KBM-7 (cell line): ENCODE measurements around the gene SLC9A8.
"Not testable (repeated sequence)": the region's sequence is repeated elsewhere in the genome, so short reads cannot be mapped to it uniquely, and the experiment has no call there.

Experiments used
- DNase-seq: peaks from one replicate; pipeline ENCODE4 v3.0.0-alpha.2; 2015
- in situ Hi-C: fragments of 300-500 bp; cut with MboI; formaldehyde crosslinking; loops from 2 replicates; pipeline ENCODE4 v1.14.3; 2020; ENCODE audit warnings: low sequenced_read_pairs, low pct_unique_long_range_greater_than_20kb, mixed read lengths

Gene SLC9A8

GRCh38 chr20:49812507-49813304 lies at the start of gene SLC9A8:
Gene SLC9A8, plus strand, starts transcription at chr20:49812828. Its CDS starts 95 bp downstream, at chr20:49812923.
- in situ Hi-C loops = no loop called here
- peak; percentile 88 for DNase-seq

- in situ Hi-C loops = no loop called here
- DNase-seq = no peak
Measured at GRCh38 chr20:49762940-49763766, 49.5 kb upstream of the SLC9A8 start.

GRCh38 chr20:49765413-49765736 lies 47.3 kb upstream of the SLC9A8 start:
- DNase-seq = no peak
- in situ Hi-C loops = no loop called here

GRCh38 chr20:49765846-49766541 lies 46.6 kb upstream of the SLC9A8 start:
- in situ Hi-C loops = no loop called here
- DNase-seq = no peak

- in situ Hi-C loops = no loop called here
- no peak for DNase-seq
Measured at GRCh38 chr20:49766979-49767521, 45.6 kb upstream of the SLC9A8 start.

- DNase-seq = peak; percentile 59
- in situ Hi-C loops = no loop called here
Measured at GRCh38 chr20:49768204-49769047, 44.2 kb upstream of the SLC9A8 start.

GRCh38 chr20:49769048-49769581 lies 43.5 kb upstream of the SLC9A8 start:
- DNase-seq = no peak
- in situ Hi-C loops = no loop called here

- in situ Hi-C loops = no loop called here
Measured at GRCh38 chr20:49770634-49771033, 42.0 kb upstream of the SLC9A8 start.

GRCh38 chr20:49774213-49774612 lies 38.4 kb upstream of the SLC9A8 start:
- in situ Hi-C loops, DNase-seq: not testable (repeated sequence)

More at GRCh38 chr20:49770634-49771033, 42.0 kb upstream of the SLC9A8 start:
- no peak for DNase-seq

GRCh38 chr20:49775229-49775693 lies 37.4 kb upstream of the SLC9A8 start:
- DNase-seq = no peak
- in situ Hi-C loops = no loop called here

- no peak for DNase-seq
- in situ Hi-C loops = no loop called here
Measured at GRCh38 chr20:49779972-49780371, 32.7 kb upstream of the SLC9A8 start.

GRCh38 chr20:49781676-49782075 lies 31.0 kb upstream of the SLC9A8 start:
- DNase-seq = no peak
- in situ Hi-C loops = no loop called here

- in situ Hi-C loops, DNase-seq: not testable (repeated sequence)
Measured at GRCh38 chr20:49782439-49782838, 30.2 kb upstream of the SLC9A8 start.

GRCh38 chr20:49783021-49783995 lies 29.3 kb upstream of the SLC9A8 start:
- DNase-seq, in situ Hi-C loops: not testable (repeated sequence)

- in situ Hi-C loops = no loop called here
- DNase-seq = no peak
Measured at GRCh38 chr20:49784291-49784690, 28.3 kb upstream of the SLC9A8 start.

- in situ Hi-C loops = no loop called here
- no peak for DNase-seq
Measured at GRCh38 chr20:49785149-49785851, 27.3 kb upstream of the SLC9A8 start.

GRCh38 chr20:49785852-49786175 lies 26.8 kb upstream of the SLC9A8 start:
- in situ Hi-C loops = no loop called here
- DNase-seq = no peak
